T-cell (primary cell): ENCODE results near the gene KIF18A. TPM values are rescaled to one million over a fixed set of nuclear protein-coding genes. Genes with fewer than 3 reads are reported as not detected.

Experiments used
- ATAC-seq, 4 experiments: fragments of 200-7000 bp in 3 of 4; fragments of 150-1000 bp in 1 of 4; cut with Tn5 transposase; replicated peaks in 1 of 4; 1 replicate in 3 of 4; 2 replicates in 1 of 4; pipeline ENCODE4 v1.10.0; 2021; ENCODE audit warnings: moderate library complexity in 3 of 4, mild to moderate bottlenecking in 2 of 4, moderate number of reproducible peaks in 1 of 4
- CTCF ChIA-PET, 2 donors: fragments of 300-600 bp; sonication (Branson Sonifier 250); formaldehyde crosslinking; loops; one replicate each; lab custom pipeline; 2022; ENCODE audit warnings: antibody characterized with exemption in 2 of 2; lab: Charles Lee
- POLR2A ChIA-PET, 2 donors: fragments of 300-600 bp; sonication (Branson Sonifier 250); formaldehyde crosslinking; loops; one replicate each; lab custom pipeline; 2022; ENCODE audit warnings: antibody characterized with exemption in 2 of 2; lab: Charles Lee
- DNase-seq, 35 experiments: peaks; one replicate each; pipeline versions ENCODE4 v3.0.0 to v3.0.0-alpha.2; 2013 to 2023
- H3K27ac ChIP-seq: one replicate; pipeline ENCODE4 v1.5.1; 2013; ENCODE audit warnings: low read length
- H3K27me3 ChIP-seq, 2 experiments: replicated peaks in 1 of 2; 1 replicate in 1 of 2; 2 replicates in 1 of 2; pipeline versions ENCODE4 v1.6.1 to v1.7.0; 2013; ENCODE audit warnings: low read length in 1 of 2, mixed read lengths in 1 of 2; ENCODE audit not compliant: control insufficient read depth in 2 of 2, insufficient read depth in 2 of 2; ENCODE audit errors: extremely low read depth in 1 of 2
- H3K36me3 ChIP-seq, 2 donors: 1 replicate in 1 of 2; 2 replicates in 1 of 2; pipeline versions ENCODE4 v1.6.1 to v1.7.0; 2013; ENCODE audit warnings: low read length in 1 of 2; ENCODE audit not compliant: control insufficient read depth in 2 of 2, insufficient read depth in 1 of 2; ENCODE audit errors: extremely low read depth in 1 of 2
- H3K4me1 ChIP-seq, 2 experiments: 1 replicate in 1 of 2; 2 replicates in 1 of 2; pipeline versions ENCODE4 v1.6.1 to v1.7.0; 2013; ENCODE audit warnings: low read length in 2 of 2, mixed read lengths in 1 of 2; ENCODE audit not compliant: insufficient read depth in 2 of 2, control insufficient read depth in 1 of 2; ENCODE audit errors: extremely low read depth in 1 of 2
- H3K4me3 ChIP-seq, 2 donors: 1 replicate in 1 of 2; 2 replicates in 1 of 2; pipeline versions ENCODE4 v1.5.1 to v1.7.0; 2013; ENCODE audit warnings: mild to moderate bottlenecking in 2 of 2, low read length in 1 of 2, moderate library complexity in 1 of 2; ENCODE audit not compliant: control insufficient read depth in 1 of 2; ENCODE audit errors: extremely low read depth in 1 of 2
- H3K9me3 ChIP-seq: 2 replicates; pipeline ENCODE4 v1.7.0; 2013
- H3K27ac Mint-ChIP-seq, 2 donors: one replicate each; pipeline ENCODE4 v1.8.0; 2020 to 2021; ENCODE audit warnings: mild to moderate bottlenecking in 2 of 2, mixed read lengths in 2 of 2
- H3K27me3 Mint-ChIP-seq, 2 donors: one replicate each; pipeline ENCODE4 v1.8.0; 2021 to 2022; ENCODE audit warnings: mixed read lengths in 2 of 2
- H3K36me3 Mint-ChIP-seq: one replicate; pipeline ENCODE4 v1.8.0; 2021; ENCODE audit warnings: mixed read lengths
- H3K4me1 Mint-ChIP-seq, 3 donors: one replicate each; pipeline ENCODE4 v1.8.0; 2020 to 2022; ENCODE audit warnings: mixed read lengths in 3 of 3, mild to moderate bottlenecking in 1 of 3
- H3K4me3 Mint-ChIP-seq, 3 donors: one replicate each; pipeline ENCODE4 v1.8.0; 2020 to 2022; ENCODE audit warnings: mild to moderate bottlenecking in 3 of 3, mixed read lengths in 3 of 3, moderate library complexity in 3 of 3
- H3K9me3 Mint-ChIP-seq, 3 donors: one replicate each; pipeline ENCODE4 v1.8.0; 2020 to 2022; ENCODE audit warnings: mixed read lengths in 3 of 3
- WGBS: methylation state at CpG from one replicate; pipeline ENCODE4 v1.1.5; 2013; ENCODE audit warnings: missing lambda C conversion rate; ENCODE audit not compliant: insufficient coverage; 5-methylcytosine and 5-hydroxymethylcytosine counted together
- total RNA-seq, 35 experiments: library from RNA in 6 of 35; stranded (reverse) in 6 of 35; fragments of 120-200 nt in 1 of 35; gene quantifications; one replicate each; pipeline versions ENCODE4 v1.2.1 to v1.2.4 and lab custom pipeline; 2013 to 2026

Gene KIF18A
- total RNA-seq, 5 donors from 2014 or later (not counting 1 experiment from before 2014, with no cell fraction given), result 0.76 to 3.7 (median 1.3) TPM

- Mint-ChIP-seq H3K9me3 (no peaks in the 10 kb centered on the region), H3K4me1 (no peaks in the 10 kb centered on the region), H3K27me3 (no peaks in the 10 kb centered on the region), H3K27ac (no peak overlapping the region), H3K4me3 (no peak overlapping the region), H3K36me3 (no peaks in the 10 kb centered on the region)
- H3K9me3 ChIP-seq, result no peaks in the 10 kb centered on the region
- H3K27ac ChIP-seq, result no peak overlapping the region
- H3K27me3 ChIP-seq, result no peaks in the 10 kb centered on the region
- H3K4me1 ChIP-seq, result no peaks in the 10 kb centered on the region
- no CpG with 5 or more reads among the region's 1 CpG for WGBS
- ChIA-PET POLR2A (no interaction called here), CTCF (interaction anchor here in 1 of 2 donors (0.6 kb wide), 1 partner anchor 66 kb away, joined by 3 read pairs; no protein-coding TSS in a partner anchor)
- ATAC-seq, result no peak
- no peak for DNase-seq
- H3K36me3 ChIP-seq, result no peaks in the 10 kb centered on the region
- no peak overlapping the region for H3K4me3 ChIP-seq
Measured at GRCh38 chr11:28083118-28083517, 24.8 kb downstream of the KIF18A start.

GRCh38 chr11:28077521-28077920, 30.4 kb downstream of the KIF18A start:
- Histone ChIP-seq H3K27ac (no peak overlapping the region), H3K27me3 (no peaks in the 10 kb centered on the region), H3K36me3 (no peaks in the 10 kb centered on the region), H3K9me3 (no peaks in the 10 kb centered on the region), H3K4me1 (peaks cover 0 to 2% of the 10 kb centered on the region in 2 experiments), H3K4me3 (no peak overlapping the region)
- H3K27me3 Mint-ChIP-seq, result no peaks in the 10 kb centered on the region
- no peak overlapping the region for H3K27ac Mint-ChIP-seq
- CTCF ChIA-PET, result no interaction called here
- no peak overlapping the region for H3K4me3 Mint-ChIP-seq
- ATAC-seq (no peak), DNase-seq (no peak)
- peaks cover 0 to 1% (median 0%) of the 10 kb centered on the region in 3 donors for H3K4me1 Mint-ChIP-seq
- WGBS, result no CpG with 5 or more reads among the region's 3 CpGs
- no peaks in the 10 kb centered on the region for H3K9me3 Mint-ChIP-seq
- no peaks in the 10 kb centered on the region for H3K36me3 Mint-ChIP-seq
- POLR2A ChIA-PET, result interaction anchor here in 1 of 2 donors (2.7 kb wide), 1 partner anchor 30 kb away, joined by 10 read pairs; the partner anchor contains the start of genes KIF18A and METTL15

- Mint-ChIP-seq H3K27ac (no peak overlapping the region), H3K36me3 (no peaks in the 10 kb centered on the region), H3K27me3 (no peaks in the 10 kb centered on the region), H3K9me3 (no peaks in the 10 kb centered on the region), H3K4me3 (no peak overlapping the region), H3K4me1 (peaks cover 0 to 1% (median 0%) of the 10 kb centered on the region in 3 donors)
- Histone ChIP-seq H3K4me3 (no peak overlapping the region), H3K9me3 (no peaks in the 10 kb centered on the region), H3K36me3 (no peaks in the 10 kb centered on the region), H3K27me3 (no peaks in the 10 kb centered on the region), H3K4me1 (peaks cover 0 to 2% of the 10 kb centered on the region in 2 experiments), H3K27ac (no peak overlapping the region)
- no CpG with 5 or more reads among the region's 2 CpGs for WGBS
- ChIA-PET CTCF (interaction anchor here in 1 of 2 donors (1.7 kb wide), 1 partner anchor 14 kb away, joined by 3 read pairs; no protein-coding TSS in a partner anchor), POLR2A (no interaction called here)
- no peak for ATAC-seq
- DNase-seq, result no peak
Measured at GRCh38 chr11:28072321-28072720, 35.6 kb downstream of the KIF18A start.

- Histone ChIP-seq H3K36me3 (no peaks in the 10 kb centered on the region), H3K9me3 (no peaks in the 10 kb centered on the region), H3K27ac (no peak overlapping the region), H3K4me1 (peaks cover 0 to 2% of the 10 kb centered on the region in 2 experiments), H3K4me3 (no peak overlapping the region), H3K27me3 (no peaks in the 10 kb centered on the region)
- ChIA-PET POLR2A (interaction anchor here in 1 of 2 donors (0.7 kb wide), 1 partner anchor 37 kb away, joined by 3 read pairs; the partner anchor contains the start of gene KIF18A), CTCF (interaction anchor here (0.9 to 1.7 kb wide), 2 partner anchors 13 to 15 kb away, joined by 3 to 9 read pairs; no protein-coding TSS in a partner anchor)
- no peak for DNase-seq
- peaks cover 0 to 1% (median 0%) of the 10 kb centered on the region in 3 donors for H3K4me1 Mint-ChIP-seq
- no CpG with 5 or more reads among the region's 1 CpG for WGBS
- no peak for ATAC-seq
- H3K27ac Mint-ChIP-seq, result no peak overlapping the region
- H3K4me3 Mint-ChIP-seq, result no peak overlapping the region
- H3K27me3 Mint-ChIP-seq, result no peaks in the 10 kb centered on the region
- no peaks in the 10 kb centered on the region for H3K9me3 Mint-ChIP-seq
- no peaks in the 10 kb centered on the region for H3K36me3 Mint-ChIP-seq
Measured at GRCh38 chr11:28071305-28071704, 36.7 kb downstream of the KIF18A start.

GRCh38 chr11:28058333-28058732, 49.6 kb downstream of the KIF18A start:
- Histone ChIP-seq H3K27ac (no peak overlapping the region), H3K9me3 (no peaks in the 10 kb centered on the region), H3K27me3 (no peaks in the 10 kb centered on the region), H3K4me3 (no peak overlapping the region), H3K4me1 (no peaks in the 10 kb centered on the region), H3K36me3 (no peaks in the 10 kb centered on the region)
- ATAC-seq (no peak), DNase-seq (no peak)
- CTCF ChIA-PET, result interaction anchor here (0.6 to 1.6 kb wide), 2 partner anchors 13 to 47 kb away, joined by 3 to 9 read pairs; no protein-coding TSS in a partner anchor
- no peak overlapping the region for H3K27ac Mint-ChIP-seq
- no peaks in the 10 kb centered on the region for H3K4me1 Mint-ChIP-seq
- POLR2A ChIA-PET, result interaction anchor here in 1 of 2 donors (0.7 kb wide), 1 partner anchor 51 kb away, joined by 20 read pairs; no protein-coding TSS in a partner anchor
- H3K27me3 Mint-ChIP-seq, result no peaks in the 10 kb centered on the region
- no peak overlapping the region for H3K4me3 Mint-ChIP-seq
- no peaks in the 10 kb centered on the region for H3K9me3 Mint-ChIP-seq
- H3K36me3 Mint-ChIP-seq, result no peaks in the 10 kb centered on the region

- DNase-seq (no peak), ATAC-seq (no peak)
- no peaks in the 10 kb centered on the region for H3K27me3 Mint-ChIP-seq
- H3K4me3 Mint-ChIP-seq, result no peak overlapping the region
- no peaks in the 10 kb centered on the region for H3K36me3 ChIP-seq
- ChIA-PET CTCF (no interaction called here), POLR2A (no interaction called here)
- H3K4me1 Mint-ChIP-seq, result no peaks in the 10 kb centered on the region
- no CpG with 5 or more reads among the region's 2 CpGs for WGBS
- H3K9me3 ChIP-seq, result no peaks in the 10 kb centered on the region
- no peak overlapping the region for H3K4me3 ChIP-seq
- H3K9me3 Mint-ChIP-seq, result no peaks in the 10 kb centered on the region
- no peak overlapping the region for H3K27ac ChIP-seq
- no peaks in the 10 kb centered on the region for H3K4me1 ChIP-seq
- H3K36me3 Mint-ChIP-seq, result no peaks in the 10 kb centered on the region
- no peaks in the 10 kb centered on the region for H3K27me3 ChIP-seq
- no peak overlapping the region for H3K27ac Mint-ChIP-seq
Measured at GRCh38 chr11:28054821-28055220, 53.1 kb downstream of the KIF18A start.
